Bronchial epithelial cell (primary cell): ENCODE results near the gene RAD51B. TPM values are rescaled to one million over a fixed set of nuclear protein-coding genes. Genes with fewer than 3 reads are reported as not detected.
"Not testable (repeated sequence)": the region's sequence is repeated elsewhere in the genome, so short reads cannot be mapped to it uniquely, and the experiment has no call there.

Experiments
- DNase-seq: peaks from one replicate; pipeline ENCODE4 v3.0.0-alpha.2; 2010; ENCODE audit warnings: low read depth
- FAIRE-seq: peaks from 2 replicates; lab custom pipeline; 2011; peaks lifted over from hg19 to GRCh38; lab: Jason Lieb, UNC
- H3K27me3 ChIP-seq: 2 replicates; pipeline ENCODE4 v1.5.1; 2011; ENCODE audit warnings: low read length; ENCODE audit not compliant: control insufficient read depth, insufficient read depth
- H3K36me3 ChIP-seq: 2 replicates; pipeline ENCODE4 v1.5.1; 2011; ENCODE audit warnings: low read length; ENCODE audit not compliant: control insufficient read depth, insufficient read depth
- H3K4me3 ChIP-seq: 2 replicates; pipeline ENCODE4 v1.5.1; 2011; ENCODE audit warnings: mild to moderate bottlenecking, low read depth, low read length, control low read depth
- CTCF ChIP-seq: IDR thresholded peaks from 2 replicates; pipeline ENCODE4 v1.5.1; 2011; ENCODE audit warnings: mild to moderate bottlenecking, moderate library complexity, low read length, control low read depth, inconsistent platforms; ENCODE audit not compliant: insufficient read depth, severe bottlenecking
- total RNA-seq: library from RNA; depleted of rRNA; stranded (reverse); fragments of >200 nt; gene quantifications from 2 replicates; pipeline ENCODE4 v1.2.1, GENCODE V29; 2014

RAD51B gene
- total RNA-seq, 1 donor from 2014 or later: 12.1 TPM

GRCh38 chr14:68426661-68427549 lies 607.3 kb downstream of the RAD51B start:
- Histone ChIP-seq H3K27me3 (no peaks in the 10 kb centered on the region), H3K4me3 (no peak overlapping the region), H3K36me3 (no peaks in the 10 kb centered on the region)
- peak; percentile 60 for DNase-seq
- FAIRE-seq: peak; percentile 77
- TF ChIP-seq CTCF: no peak

- Histone ChIP-seq H3K27me3 (no peaks in the 10 kb centered on the region), H3K4me3 (no peak overlapping the region), H3K36me3 (no peaks in the 10 kb centered on the region)
- no peak for FAIRE-seq
- DNase-seq: no peak
- TF ChIP-seq CTCF: no peak
These were observed 607.9 kb downstream of the RAD51B start for GRCh38 chr14:68427550-68427890.

- FAIRE-seq, H3K4me3 ChIP-seq, H3K36me3 ChIP-seq, DNase-seq, H3K27me3 ChIP-seq: not testable (repeated sequence)
These were observed 609.3 kb downstream of the RAD51B start for GRCh38 chr14:68428900-68429299.

DNA sequence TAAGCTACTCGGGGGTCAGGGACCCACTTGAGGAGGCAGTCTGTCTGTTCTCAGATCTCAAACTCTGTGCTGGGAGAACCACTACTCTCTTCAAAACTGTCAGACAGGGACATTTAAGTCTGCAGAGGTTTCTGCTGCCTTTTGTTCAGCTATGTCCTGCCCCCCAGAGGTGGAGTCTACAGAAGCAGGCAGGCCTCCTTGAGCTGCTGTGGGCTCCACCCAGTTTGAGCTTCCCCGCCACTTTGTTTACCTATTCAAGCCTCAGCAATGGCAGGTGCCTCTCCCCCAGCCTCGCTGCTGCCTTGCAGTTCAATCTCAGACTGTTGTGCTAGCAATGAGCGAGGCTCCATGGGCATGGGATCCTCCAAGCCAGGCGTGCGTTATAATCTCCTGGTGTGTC lies 614.6 kb downstream of the RAD51B start:
- H3K27me3 ChIP-seq, H3K4me3 ChIP-seq, H3K36me3 ChIP-seq, DNase-seq, FAIRE-seq: not testable (repeated sequence)

- FAIRE-seq, DNase-seq, H3K36me3 ChIP-seq, H3K27me3 ChIP-seq, H3K4me3 ChIP-seq: not testable (repeated sequence)
These were observed 616.1 kb downstream of the RAD51B start for GRCh38 chr14:68435631-68436030.

GRCh38 chr14:68439676-68440075 lies 620.1 kb downstream of the RAD51B start:
- Histone ChIP-seq H3K27me3 (no peaks in the 10 kb centered on the region), H3K36me3 (no peaks in the 10 kb centered on the region), H3K4me3 (no peak overlapping the region)
- no peak for FAIRE-seq
- no peak for TF ChIP-seq CTCF
- DNase-seq: no peak

DNA sequence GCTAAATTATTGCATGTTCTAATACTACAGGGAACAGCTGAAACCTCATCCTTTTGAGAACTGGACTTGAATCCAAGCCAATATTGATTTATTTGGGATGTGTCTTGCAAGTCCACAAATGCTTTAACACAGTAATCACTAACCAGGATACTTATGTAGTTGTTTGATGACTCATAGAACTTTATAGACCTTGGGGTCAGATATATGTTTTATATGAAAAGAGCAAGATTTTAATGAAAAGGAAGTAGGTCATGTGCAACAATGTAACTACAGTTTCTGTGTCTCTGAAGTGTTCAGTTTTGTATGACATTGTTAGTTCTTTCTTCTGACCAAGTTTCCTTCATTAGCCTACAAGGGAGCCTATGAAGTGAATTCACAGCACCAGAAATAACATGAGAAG lies 621.2 kb downstream of the RAD51B start:
- Histone ChIP-seq H3K36me3 (no peaks in the 10 kb centered on the region), H3K4me3 (no peak overlapping the region), H3K27me3 (no peaks in the 10 kb centered on the region)
- TF ChIP-seq CTCF: no peak
- FAIRE-seq: no peak
- DNase-seq: no peak
